ENCODE data around the gene ATP2B3. TPM values are rescaled to one million over a fixed set of nuclear protein-coding genes. Genes with fewer than 3 reads are reported as not detected.

ATP2B3 gene
- total RNA-seq, 1 experiment from 2014 or later: 0.21 TPM

- TF ChIP-seq TCF7L2 (IDR thresholded peaks at IDR 0.05; ENCODE audit: low read depth, low read length) (no peak), POLR2AphosphoS5 (IDR thresholded peaks at IDR 0.05; ENCODE audit: low read depth, low read length) (no peak), REST (IDR thresholded peaks at IDR 0.05; ENCODE audit: insufficient read depth in 1 of 2, low read depth in 2 of 2, low read length in 1 of 2) (no peak), SIN3A (IDR thresholded peaks at IDR 0.05; ENCODE audit: borderline replicate concordance, insufficient read depth, low read depth, low read length) (no peak), CTCF (IDR thresholded peaks at IDR 0.05) (no peak)
- Histone ChIP-seq H3K27me3 (ENCODE audit: control insufficient read depth, insufficient read depth, low read length) (no peaks in the 10 kb centered on the region), H3K9me3 (ENCODE audit: control insufficient read depth, insufficient read depth, low read depth, low read length) (no peaks in the 10 kb centered on the region), H3K36me3 (ENCODE audit: control insufficient read depth, insufficient read depth, low read length) (no peaks in the 10 kb centered on the region), H3K4me1 (ENCODE audit: control insufficient read depth, insufficient read depth, low read length) (peaks cover 17% of the 10 kb centered on the region), H3K27ac (ENCODE audit: low read length) (no peak overlapping the region), H3K4me3 (ENCODE audit: low read depth in 2 of 2, low read length in 2 of 2) (no peak overlapping the region)
- CTCF ChIA-PET: interaction anchor here (0.7 kb wide), 1 partner anchor 28 kb away, joined by 4 read pairs; no protein-coding TSS in a partner anchor
- no peak for DNase-seq (ENCODE audit: low read depth, low spot score)
- no TSS peak for BruUV-seq (replicated peaks)
- POLR2A ChIA-PET: no interaction called here
- in situ Hi-C loops (cut with HindIII; ENCODE audit: low pct_unique_long_range_greater_than_20kb, low sequenced_read_pairs): no loop called here
- no peak for ATAC-seq
- intact Hi-C loops (cut with micrococcal nuclease; ENCODE audit: unreplicated experiment): no loop called here
These were observed 84.2 kb downstream of the ATP2B3 start for GRCh38 chrX:153601511-153602110.

GRCh38 chrX:153602601-153603000 is 85.2 kb downstream of the ATP2B3 start:
- Histone ChIP-seq H3K27ac (ENCODE audit: low read length) (no peak overlapping the region), H3K36me3 (ENCODE audit: control insufficient read depth, insufficient read depth, low read length) (no peaks in the 10 kb centered on the region), H3K4me3 (ENCODE audit: low read depth in 2 of 2, low read length in 2 of 2) (no peak overlapping the region), H3K27me3 (ENCODE audit: control insufficient read depth, insufficient read depth, low read length) (no peaks in the 10 kb centered on the region), H3K4me1 (ENCODE audit: control insufficient read depth, insufficient read depth, low read length) (peaks cover 12% of the 10 kb centered on the region), H3K9me3 (ENCODE audit: control insufficient read depth, insufficient read depth, low read depth, low read length) (no peaks in the 10 kb centered on the region)
- DNase-seq (ENCODE audit: low read depth, low spot score) (no peak), ATAC-seq (no peak)
- ChIA-PET CTCF (no interaction called here), POLR2A (interaction anchor here (0.6 kb wide), 1 partner anchor 355 kb away, joined by 4 read pairs; no protein-coding TSS in a partner anchor)
- no peak for TF ChIP-seq SIN3A (IDR thresholded peaks at IDR 0.05; ENCODE audit: borderline replicate concordance, insufficient read depth, low read depth, low read length)
- TF ChIP-seq CTCF (IDR thresholded peaks at IDR 0.05): no peak
- intact Hi-C loops (cut with micrococcal nuclease; ENCODE audit: unreplicated experiment): no loop called here
- in situ Hi-C loops (cut with HindIII; ENCODE audit: low pct_unique_long_range_greater_than_20kb, low sequenced_read_pairs): no loop called here
- no TSS peak for BruUV-seq (replicated peaks)

Data from Panc1 (cell line).